Stimulated activated CD8-positive, alpha-beta memory T cell treated with anti-CD3 and anti-CD28 coated beads, Interleukin-7, amount 100 ng/mL, for 48 hours (primary cell): Measurements from ENCODE around the gene MADCAM1.
"Not testable (repeated sequence)": the region's sequence is repeated elsewhere in the genome, so short reads cannot be mapped to it uniquely, and the experiment has no call there.

Source experiments
- DNase-seq, 2 donors: peaks; one replicate each; pipeline ENCODE4 v3.0.0-alpha.2; 2020; ENCODE audit warnings: low read depth in 1 of 2; ENCODE audit errors: extremely low read depth in 1 of 2

MADCAM1 gene

DNA sequence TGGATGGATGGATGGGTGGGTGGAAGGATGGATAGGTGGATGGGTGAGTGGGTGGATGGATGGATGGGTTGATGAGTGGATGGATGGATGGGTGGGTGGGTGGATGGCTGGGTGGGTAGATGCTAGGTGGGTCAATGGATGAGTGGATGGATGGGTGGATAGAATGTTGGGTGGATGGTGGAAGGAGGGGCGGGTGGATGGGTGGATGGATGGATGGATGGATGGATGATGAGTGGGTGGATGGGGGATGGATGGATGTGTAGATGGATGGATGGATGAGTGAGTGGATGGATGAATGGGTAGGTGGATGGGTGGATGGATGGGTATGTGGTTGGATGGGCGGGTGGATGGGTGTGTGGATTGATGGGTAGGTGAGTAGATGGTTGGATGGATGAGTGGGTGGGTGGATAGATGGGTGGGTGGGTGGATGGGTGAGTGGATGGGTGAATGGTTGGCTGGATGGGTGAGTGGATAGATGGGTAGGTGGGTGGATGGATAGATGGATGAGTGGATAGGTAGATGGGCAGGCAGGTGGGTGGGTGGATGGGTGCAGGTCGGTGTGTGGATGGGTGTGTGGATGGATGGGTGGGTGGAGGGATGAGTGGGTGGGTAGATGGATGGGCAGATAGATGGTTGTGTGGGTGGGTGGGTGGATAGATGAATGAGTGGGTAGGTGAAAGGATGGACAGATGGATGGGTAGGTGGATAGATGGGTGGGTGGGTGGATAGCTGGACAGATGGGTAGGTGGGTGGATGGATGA is 31.1 kb upstream of the MADCAM1 start:
- DNase-seq: no peak

DNA sequence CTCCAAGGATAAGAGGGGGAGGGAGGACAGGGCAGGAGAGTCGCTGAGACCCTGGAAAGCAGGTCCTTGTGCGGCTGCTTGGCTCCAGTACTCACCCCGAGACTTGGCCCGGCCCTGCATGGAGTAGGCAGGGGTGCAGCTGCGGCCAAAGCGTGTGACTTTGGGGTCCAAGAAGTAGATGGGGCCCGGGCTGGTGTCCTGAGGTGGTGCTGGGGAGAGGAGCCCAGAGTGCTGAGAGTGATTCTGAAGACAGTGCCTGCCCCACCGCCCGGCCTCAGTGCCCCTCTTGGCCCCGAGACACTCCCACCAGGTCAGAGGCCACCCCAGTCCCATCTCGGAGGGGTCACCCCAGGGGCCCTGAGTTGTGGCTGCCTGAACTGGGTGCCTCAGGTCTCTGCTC is 28.7 kb upstream of the MADCAM1 start:
- DNase-seq: no peak

DNA sequence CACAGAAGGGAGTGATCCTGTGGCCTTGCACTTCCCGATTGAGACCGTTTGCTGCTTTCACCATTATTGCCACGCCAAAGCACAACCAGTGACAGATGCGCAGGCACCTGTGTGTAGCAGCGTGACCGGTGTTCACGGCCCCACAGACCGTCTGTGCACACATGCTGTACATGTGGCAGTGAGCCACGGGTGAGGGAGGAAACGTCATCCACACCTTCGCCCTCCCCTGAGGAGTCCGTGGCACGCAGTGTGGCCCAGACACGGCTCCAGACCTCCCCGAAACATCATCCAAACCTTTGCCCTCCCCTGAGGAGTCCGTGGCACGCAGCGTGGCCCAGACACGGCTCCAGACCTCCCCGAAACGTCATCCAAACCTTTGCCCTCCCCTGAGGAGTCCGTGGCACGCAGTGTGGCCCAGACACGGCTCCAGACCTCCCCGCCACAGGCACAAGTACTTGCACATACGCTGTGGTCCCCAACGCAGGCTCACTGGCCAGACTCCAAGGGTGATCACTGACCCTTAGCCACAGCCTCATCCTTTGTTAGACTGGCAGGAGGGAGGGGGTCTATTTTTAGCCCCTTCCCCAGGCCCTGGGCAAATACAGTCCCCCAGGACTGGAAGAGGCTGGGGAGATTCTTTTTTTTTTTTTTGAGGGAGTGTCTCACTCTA is 27.6 kb upstream of the MADCAM1 start:
- DNase-seq: no peak

DNA sequence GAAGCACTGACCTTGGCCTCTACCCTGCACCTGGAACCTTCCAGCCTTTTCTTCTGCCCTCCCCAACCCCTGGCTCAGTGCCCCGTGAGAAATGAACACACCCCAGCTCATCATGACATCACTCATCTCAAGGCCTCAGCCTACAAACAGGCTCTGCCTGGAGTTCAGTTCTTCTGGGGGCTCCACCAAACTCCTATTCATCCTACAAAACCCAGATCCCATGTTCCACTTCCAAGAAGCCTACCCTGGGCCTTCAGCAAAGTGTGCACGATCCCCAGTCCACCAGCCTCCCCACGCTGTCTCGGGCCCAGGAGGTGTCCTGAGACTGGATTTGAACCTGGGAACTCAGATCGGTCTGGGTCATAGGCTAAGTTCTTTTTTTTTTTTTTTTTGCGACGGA is 26.5 kb upstream of the MADCAM1 start:
- no peak for DNase-seq

DNA sequence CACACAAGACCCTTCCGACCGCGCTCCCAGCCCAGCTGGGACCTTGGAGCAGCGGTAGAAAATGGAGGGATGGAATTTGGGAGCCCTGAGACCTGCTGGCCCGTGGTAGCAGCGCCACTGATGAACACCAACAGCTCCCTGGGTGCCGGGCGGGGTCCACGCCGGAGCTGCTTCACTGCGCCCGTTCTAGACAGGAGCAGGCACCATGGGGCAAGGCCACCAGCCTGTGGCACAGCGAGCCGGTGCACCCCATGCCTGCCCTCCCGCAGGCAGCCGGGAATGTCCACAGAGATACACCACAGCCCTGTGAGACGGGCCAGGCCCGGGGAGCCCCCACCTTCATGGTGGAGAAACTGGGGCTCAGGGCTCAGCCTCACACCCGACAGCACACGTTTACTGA is 25.6 kb upstream of the MADCAM1 start:
- no peak for DNase-seq

- DNase-seq: no peak
Measured at GRCh38 chr19:472005-472858, 24.1 kb upstream of the MADCAM1 start.

DNA sequence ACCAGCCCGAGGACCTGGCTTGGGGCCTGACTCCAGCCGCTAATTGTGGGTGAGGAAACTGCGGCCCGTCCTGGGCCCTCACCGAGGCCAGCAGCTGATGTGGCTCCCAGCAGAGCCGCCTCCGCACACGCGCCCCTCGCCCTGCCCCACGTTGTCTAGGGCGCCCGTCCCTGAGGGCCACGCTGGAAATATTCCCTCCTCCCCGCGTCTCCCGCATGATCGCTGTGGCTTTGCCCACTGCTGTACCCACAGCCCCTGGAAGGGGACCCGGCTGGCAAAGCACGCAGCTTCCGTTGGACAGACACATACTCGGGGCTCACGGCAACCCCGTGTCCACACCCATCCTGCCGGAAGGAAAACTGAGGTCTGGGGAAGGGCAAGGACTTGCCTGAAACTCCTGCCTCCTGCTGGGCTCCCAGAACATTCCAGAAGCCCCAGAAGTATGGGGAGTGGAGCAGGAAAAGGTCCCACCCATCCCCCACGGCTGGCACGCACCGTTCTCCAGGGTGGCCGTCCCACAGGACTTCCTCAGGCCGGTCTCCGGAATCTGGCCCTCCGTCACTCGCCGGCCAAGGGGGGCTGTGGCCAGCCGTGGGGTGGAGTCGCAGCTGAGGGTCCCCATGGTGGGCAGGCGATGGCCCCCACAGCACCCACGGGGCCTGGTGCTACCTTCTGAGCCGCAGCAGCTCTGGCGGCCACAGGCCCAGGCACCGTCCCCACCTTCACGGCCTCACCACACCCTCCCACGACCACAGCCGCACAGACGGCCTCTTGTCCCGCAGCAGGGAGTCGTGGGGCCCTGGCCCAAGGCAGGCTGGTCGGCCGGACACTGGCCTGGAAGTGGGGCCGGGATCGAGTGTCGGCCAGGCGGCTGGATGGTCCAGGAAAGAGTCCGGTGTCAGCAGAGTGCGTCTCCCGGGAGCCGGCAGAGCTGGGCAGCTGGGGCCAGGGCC is 21.9 kb upstream of the MADCAM1 start:
- DNase-seq: no peak

DNA sequence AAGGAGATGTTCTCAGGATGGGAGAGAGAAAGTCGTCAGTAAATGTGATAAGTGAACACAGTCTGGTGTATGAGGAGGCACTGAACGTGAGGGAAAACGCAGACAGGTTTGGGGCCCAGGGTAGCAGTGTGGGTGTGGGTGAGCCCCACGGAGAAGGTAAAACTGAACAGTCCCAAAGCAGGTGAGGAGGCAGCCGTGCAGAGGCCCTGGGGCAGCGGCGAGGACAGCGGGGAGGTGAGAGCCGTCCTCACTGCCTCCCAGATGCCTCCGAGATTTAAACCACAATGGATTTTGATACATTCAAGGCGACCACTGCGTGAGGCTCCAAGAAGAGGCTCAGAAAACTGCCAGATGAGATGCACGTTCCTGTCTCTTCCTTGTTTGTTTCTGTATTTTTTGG is 20.9 kb upstream of the MADCAM1 start:
- DNase-seq: no peak

DNA sequence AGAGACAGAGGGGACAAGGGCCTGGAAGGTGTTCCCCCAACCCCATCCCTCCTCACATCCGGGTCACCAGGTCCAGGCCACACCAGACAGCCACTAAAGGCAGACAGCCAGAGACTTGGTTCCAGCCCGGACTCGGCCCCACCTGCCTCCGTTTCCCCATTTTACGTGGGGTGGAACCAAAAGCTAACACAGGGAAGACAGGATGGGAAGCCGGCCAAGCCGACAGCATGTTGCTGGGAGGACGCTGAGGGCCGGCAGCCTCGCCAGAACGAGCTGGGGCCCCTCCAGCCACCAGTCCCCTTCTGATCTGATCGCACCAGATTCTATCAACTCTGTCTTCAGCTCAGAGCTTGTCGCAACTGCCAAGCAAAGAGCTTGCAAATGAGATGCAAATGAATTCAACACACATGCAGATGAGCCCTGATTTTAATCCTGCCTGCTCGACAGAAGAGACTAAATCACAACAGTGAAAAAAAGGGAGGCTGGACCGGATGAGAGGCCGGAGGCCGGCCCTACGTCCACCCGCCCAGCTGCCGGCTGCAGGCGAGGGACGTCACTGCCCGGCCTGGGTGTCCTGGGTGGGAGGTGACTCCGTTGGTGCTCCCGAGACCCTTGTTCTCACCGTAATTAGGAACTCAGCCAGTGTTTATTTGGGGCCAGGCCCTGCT is 17.9 kb upstream of the MADCAM1 start:
- DNase-seq: no peak

GRCh38 chr19:478976-479375 is 17.3 kb upstream of the MADCAM1 start:
- DNase-seq: no peak

GRCh38 chr19:480016-480855 is 16.1 kb upstream of the MADCAM1 start:
- DNase-seq: no peak

- DNase-seq: not testable (repeated sequence)
Measured at GRCh38 chr19:481100-481499, 15.2 kb upstream of the MADCAM1 start.

DNA sequence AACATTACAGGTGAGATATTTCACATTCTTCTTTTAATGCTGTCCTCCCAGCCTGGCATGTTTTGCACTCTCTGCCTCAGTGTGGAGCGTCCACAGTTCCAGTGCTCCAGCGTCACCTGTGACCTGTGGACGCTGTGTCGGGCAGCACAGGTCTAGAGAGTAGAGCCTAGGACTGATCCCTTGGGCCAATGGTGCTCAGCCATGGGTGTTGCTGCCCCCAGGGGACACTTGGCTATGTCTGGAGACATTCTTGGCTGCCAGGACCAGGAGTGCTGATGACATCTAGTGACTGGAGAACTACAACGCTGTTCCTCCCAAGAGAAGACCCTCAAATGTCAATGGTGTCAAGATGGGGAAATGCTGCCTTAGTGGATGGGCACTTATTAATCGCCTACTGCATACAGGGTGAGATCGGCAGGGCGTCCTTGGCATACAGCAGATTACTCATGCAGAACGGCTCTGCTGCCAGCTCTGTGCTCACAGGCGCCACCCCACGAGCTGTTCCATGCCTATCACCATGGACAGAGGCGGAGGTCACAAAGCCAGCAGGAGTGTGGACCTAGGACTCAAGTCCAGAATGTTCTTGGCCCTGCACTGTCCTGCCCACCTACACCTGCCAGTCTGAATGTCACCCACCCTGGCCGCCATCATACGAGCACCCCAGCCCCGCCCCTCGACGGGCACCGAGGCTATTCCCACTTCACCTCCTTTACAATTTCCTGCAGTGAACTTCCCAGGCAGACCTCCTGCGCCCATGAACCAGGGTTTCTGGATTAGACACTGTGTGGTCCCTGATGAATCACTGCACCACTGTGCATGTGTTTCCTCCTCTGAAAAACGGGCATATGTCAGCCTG is 13.9 kb upstream of the MADCAM1 start:
- no peak for DNase-seq

- DNase-seq: no peak
Measured at GRCh38 chr19:483332-484072, 12.8 kb upstream of the MADCAM1 start.

DNA sequence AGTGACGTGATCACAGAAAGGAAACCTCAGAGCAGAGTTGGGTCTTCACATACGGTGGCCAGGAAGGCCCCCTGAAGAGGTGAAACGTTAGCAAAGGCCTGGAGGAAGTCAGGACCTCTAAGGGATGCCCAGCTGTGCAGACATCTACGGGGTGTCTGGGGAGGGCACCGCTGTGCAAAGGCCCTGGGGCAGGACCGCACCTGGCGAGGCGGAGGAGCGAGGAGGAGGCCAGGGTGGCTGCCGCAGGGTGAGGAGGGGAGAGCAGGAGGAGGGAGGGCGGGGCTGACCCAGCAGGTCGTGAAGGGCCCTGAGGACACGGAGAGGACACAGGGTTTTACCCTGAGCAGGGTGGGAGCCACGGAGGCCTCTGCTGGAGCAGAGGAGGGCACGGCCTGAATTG is 11.8 kb upstream of the MADCAM1 start:
- DNase-seq: no peak

DNA sequence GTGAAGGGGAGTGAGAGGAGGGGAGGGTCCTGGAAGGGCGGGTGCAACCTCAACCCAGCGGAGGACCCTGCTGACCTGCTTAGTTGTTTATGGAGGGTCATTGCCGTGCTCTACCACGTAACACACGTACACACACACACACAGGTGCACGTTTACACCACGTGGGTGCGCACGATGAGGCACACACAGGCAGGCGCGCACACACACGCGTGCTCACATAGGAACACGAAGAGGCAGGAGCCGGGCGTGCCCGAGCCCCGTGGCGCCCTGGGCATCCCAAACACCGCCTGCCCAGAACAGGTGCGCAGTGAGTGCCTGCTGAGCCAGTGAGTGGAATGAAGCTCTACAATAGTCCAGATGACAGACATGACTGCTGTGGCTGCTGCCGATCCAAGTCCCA is 11.2 kb upstream of the MADCAM1 start:
- no peak for DNase-seq

DNA sequence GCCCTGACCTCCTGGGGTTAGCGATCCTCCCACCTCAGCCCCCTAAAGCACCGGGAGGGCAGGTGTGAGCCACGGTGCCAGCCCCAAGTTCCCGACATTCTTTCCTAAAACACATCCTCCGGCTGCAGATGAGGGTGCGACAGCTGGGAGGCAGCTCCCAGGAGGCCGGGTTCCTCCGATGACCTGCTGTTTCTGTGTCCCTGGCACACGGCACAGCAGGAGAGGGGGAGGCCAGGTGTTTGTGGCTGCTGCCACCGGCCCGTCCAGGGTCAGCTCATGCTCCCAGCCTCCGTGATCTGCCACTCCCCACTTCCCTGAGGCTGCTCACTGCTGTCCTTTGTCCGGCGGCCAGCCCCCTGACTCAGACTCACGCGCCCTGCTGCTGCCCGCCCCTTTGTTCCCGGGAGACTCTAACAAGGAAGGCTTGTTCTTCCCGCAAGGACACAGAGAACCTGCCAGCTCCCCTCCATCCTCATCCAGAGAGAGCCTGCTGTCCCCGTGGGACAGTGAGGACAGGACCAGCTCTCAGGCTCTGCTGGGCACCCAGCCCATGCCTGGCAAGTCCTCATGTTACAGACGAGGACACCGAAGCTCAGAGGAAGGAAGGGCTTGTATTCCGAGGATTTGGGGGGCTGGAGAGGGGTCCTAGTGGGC is 10.6 kb upstream of the MADCAM1 start:
- DNase-seq: no peak
